H9 (cell line): ENCODE results near the gene AIG1. TPM values are rescaled to one million over a fixed set of nuclear protein-coding genes. Genes with fewer than 3 reads are reported as not detected.

ENCODE experiments used
- DNase-seq: peaks from one replicate; pipeline ENCODE4 v3.0.0-alpha.2; 2017
- H2AFZ ChIP-seq: one replicate; pipeline ENCODE4 v1.6.1; 2013; ENCODE audit warnings: mild to moderate bottlenecking, low read length, control low read depth, moderate library complexity
- H2AK5ac ChIP-seq: 2 replicates; pipeline ENCODE4 v1.6.1; 2013; ENCODE audit warnings: low read length, control low read depth, mixed read lengths; ENCODE audit not compliant: insufficient read length
- H2BK120ac ChIP-seq: one replicate; pipeline ENCODE4 v1.6.1; 2013; ENCODE audit warnings: low read depth, mild to moderate bottlenecking, low read length, control low read depth, inconsistent platforms; ENCODE audit not compliant: poor library complexity, severe bottlenecking
- H2BK12ac ChIP-seq: 2 replicates; pipeline ENCODE4 v1.6.1; 2013; ENCODE audit warnings: low read length, control low read depth, mixed read lengths, low read depth; ENCODE audit not compliant: insufficient read length
- H2BK15ac ChIP-seq: 2 replicates; pipeline ENCODE4 v1.6.1; 2013; ENCODE audit warnings: low read depth, low read length, control low read depth
- H2BK20ac ChIP-seq: one replicate; pipeline ENCODE4 v1.6.1; 2013; ENCODE audit warnings: low read depth, mild to moderate bottlenecking, low read length, control low read depth, inconsistent platforms; ENCODE audit not compliant: poor library complexity, severe bottlenecking
- H2BK5ac ChIP-seq: 2 replicates; pipeline ENCODE4 v1.6.1; 2013; ENCODE audit warnings: low read length, control low read depth, mixed read lengths; ENCODE audit not compliant: insufficient read length
- H3K14ac ChIP-seq: 2 replicates; pipeline ENCODE4 v1.6.1; 2013; ENCODE audit warnings: low read length, control low read depth; ENCODE audit not compliant: insufficient read depth
- H3K18ac ChIP-seq: 2 replicates; pipeline ENCODE4 v1.6.1; 2013; ENCODE audit warnings: low read depth, mild to moderate bottlenecking, mixed read lengths, low read length, control low read depth; ENCODE audit not compliant: insufficient read length
- H3K23ac ChIP-seq: 2 replicates; pipeline ENCODE4 v1.6.1; 2013; ENCODE audit warnings: low read length, control low read depth, mixed read lengths, low read depth; ENCODE audit not compliant: insufficient read length
- H3K23me2 ChIP-seq: 2 replicates; pipeline ENCODE4 v1.6.1; 2013; ENCODE audit warnings: low read depth, mild to moderate bottlenecking, mixed read lengths, low read length, control low read depth; ENCODE audit not compliant: insufficient read length, poor library complexity, severe bottlenecking
- H3K27ac ChIP-seq: 2 replicates; pipeline ENCODE4 v1.5.1; 2013; ENCODE audit warnings: low read length, control low read depth, mixed read lengths, low read depth; ENCODE audit not compliant: insufficient read length
- H3K27me3 ChIP-seq: 2 replicates; pipeline ENCODE4 v1.6.1; 2013; ENCODE audit warnings: low read length, control low read depth, inconsistent platforms; ENCODE audit not compliant: insufficient read depth
- H3K4ac ChIP-seq: 2 replicates; pipeline ENCODE4 v1.6.1; 2013; ENCODE audit warnings: low read depth, mild to moderate bottlenecking, control low read depth, inconsistent platforms, low read length, moderate library complexity
- H3K4me1 ChIP-seq: 2 replicates; pipeline ENCODE4 v1.6.1; 2013; ENCODE audit warnings: low read length, control low read depth, inconsistent platforms; ENCODE audit not compliant: insufficient read depth
- H3K4me2 ChIP-seq: 2 replicates; pipeline ENCODE4 v1.6.1; 2013; ENCODE audit warnings: low read length, control low read depth, mixed read lengths; ENCODE audit not compliant: insufficient read length, insufficient read depth
- H3K56ac ChIP-seq: 2 replicates; pipeline ENCODE4 v1.6.1; 2013; ENCODE audit warnings: low read depth, mild to moderate bottlenecking, mixed read lengths, low read length, control low read depth; ENCODE audit not compliant: insufficient read length
- H3K79me1 ChIP-seq: 2 replicates; pipeline ENCODE4 v1.6.1; 2013; ENCODE audit warnings: low read depth, mild to moderate bottlenecking, moderate library complexity, low read length, control low read depth, inconsistent platforms; ENCODE audit not compliant: insufficient read depth, poor library complexity, severe bottlenecking
- H3K79me2 ChIP-seq: 2 replicates; pipeline ENCODE4 v1.6.1; 2013; ENCODE audit warnings: low read length, control low read depth, inconsistent platforms; ENCODE audit not compliant: insufficient read depth
- H3K9ac ChIP-seq: 2 replicates; pipeline ENCODE4 v1.6.1; 2013; ENCODE audit warnings: low read length, control low read depth, mixed read lengths; ENCODE audit not compliant: insufficient read length; ENCODE audit errors: extremely low read depth
- H3K9me3 ChIP-seq: one replicate; pipeline ENCODE4 v1.6.1; 2013; ENCODE audit warnings: low read depth, low read length, inconsistent platforms; ENCODE audit not compliant: control insufficient read depth
- H3T11ph ChIP-seq: one replicate; pipeline ENCODE4 v1.6.1; 2013; ENCODE audit warnings: mild to moderate bottlenecking, low read length, control low read depth, inconsistent platforms
- H4K20me1 ChIP-seq: one replicate; pipeline ENCODE4 v1.6.1; 2013; ENCODE audit not compliant: control insufficient read depth, insufficient read length, insufficient read depth
- H4K5ac ChIP-seq: 2 replicates; pipeline ENCODE4 v1.6.1; 2013; ENCODE audit warnings: low read depth, mild to moderate bottlenecking, mixed read lengths, low read length, control low read depth; ENCODE audit not compliant: insufficient read length
- H4K8ac ChIP-seq: replicated peaks from 2 replicates; pipeline ENCODE4 v1.6.1; 2013; ENCODE audit warnings: low read length, control low read depth, mixed read lengths, low read depth; ENCODE audit not compliant: insufficient read length
- H4K91ac ChIP-seq: 2 replicates; pipeline ENCODE4 v1.6.1; 2013; ENCODE audit warnings: low read depth, mild to moderate bottlenecking, moderate library complexity, mixed read lengths, low read length, control low read depth; ENCODE audit not compliant: insufficient read length
- H3K27ac Mint-ChIP-seq, 3 experiments: 2 replicates in 2 of 3; 3 replicates in 1 of 3; pipeline ENCODE4 v1.8.0; 2020 to 2021; ENCODE audit warnings: mixed read lengths in 3 of 3, mild to moderate bottlenecking in 1 of 3, moderate library complexity in 1 of 3
- H3K27me3 Mint-ChIP-seq: 2 replicates; pipeline ENCODE4 v1.8.0; 2021; ENCODE audit warnings: low read depth, mild to moderate bottlenecking, moderate library complexity, mixed read lengths
- H3K36me3 Mint-ChIP-seq, 3 experiments: 2 replicates in 2 of 3; 3 replicates in 1 of 3; pipeline ENCODE4 v1.8.0; 2020 to 2021; ENCODE audit warnings: low read depth in 3 of 3, mixed read lengths in 3 of 3; ENCODE audit not compliant: insufficient read depth in 1 of 3
- H3K4me1 Mint-ChIP-seq, 2 experiments: 2 replicates each; pipeline ENCODE4 v1.8.0; 2020; ENCODE audit warnings: mixed read lengths in 2 of 2
- H3K4me3 Mint-ChIP-seq, 2 experiments: 2 replicates in 1 of 2; 3 replicates in 1 of 2; pipeline ENCODE4 v1.8.0; 2020 to 2021; ENCODE audit warnings: mild to moderate bottlenecking in 2 of 2, mixed read lengths in 2 of 2, moderate library complexity in 1 of 2
- H3K9me3 Mint-ChIP-seq, 2 experiments: 2 replicates in 1 of 2; 3 replicates in 1 of 2; pipeline ENCODE4 v1.8.0; 2020; ENCODE audit warnings: mild to moderate bottlenecking in 2 of 2, mixed read lengths in 2 of 2, moderate library complexity in 1 of 2
- WGBS: extraction: QIAGEN DNeasy Blood & Tissue Kit; methylation state at CpG from one replicate; pipeline ENCODE4 v1.1.7; 2013; ENCODE audit warnings: missing lambda C conversion rate, low lambda C conversion rate, mixed read lengths; ENCODE audit not compliant: insufficient read length; ENCODE audit errors: extremely low coverage; 5-methylcytosine and 5-hydroxymethylcytosine counted together
- total RNA-seq: library from RNA; stranded (reverse); gene quantifications from 2 replicates; pipeline ENCODE4 v1.2.1, GENCODE V29; 2021
- TF ChIP-seq, protein P1 (sequence below): fragments of 200-600 bp; sonication (generic); conservative IDR thresholded peaks from 3 replicates; pipeline ENCODE4 v1.8.0; 2021; ENCODE audit warnings: antibody characterized with exemption, mild to moderate bottlenecking

AIG1 gene
- total RNA-seq, 1 experiment from 2014 or later, result 44.6 TPM

DNA sequence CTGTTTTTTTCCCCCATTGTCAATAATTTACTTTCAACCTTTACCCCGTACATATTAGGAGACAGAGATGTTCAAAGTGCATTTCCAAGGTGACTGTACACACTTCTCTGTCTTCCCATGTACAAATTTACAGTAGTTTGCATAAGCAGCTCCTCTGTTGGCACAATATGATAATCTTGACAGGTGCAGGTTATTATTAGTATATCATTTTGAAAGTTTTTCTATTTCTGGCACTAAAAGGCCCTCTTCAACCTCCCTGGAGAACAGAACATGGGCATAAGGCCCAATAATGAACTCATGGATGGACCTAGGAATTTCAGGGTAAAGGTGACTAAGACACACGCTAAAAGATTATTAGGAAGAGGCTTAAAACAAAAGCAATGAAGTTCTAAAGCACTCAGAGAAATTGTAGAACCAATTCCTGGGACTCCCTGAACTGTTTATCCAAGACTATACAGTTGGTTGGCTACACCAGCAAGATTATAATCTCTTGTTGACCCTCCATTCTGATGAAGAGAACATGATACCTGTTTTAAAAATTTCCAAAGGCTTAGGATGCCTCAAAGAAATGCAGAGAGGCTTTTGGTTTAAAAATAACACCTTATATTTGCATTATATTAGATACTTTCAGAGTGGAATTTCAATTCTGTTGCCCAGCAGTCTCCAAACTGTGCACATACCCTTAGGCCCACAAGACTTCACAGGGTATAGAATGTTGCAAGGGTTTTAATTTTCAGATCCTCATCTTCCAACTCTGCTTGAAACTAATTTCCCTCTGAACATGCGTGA lies 1.1 kb downstream of the AIG1 start:
- Histone ChIP-seq H2AFZ (no peak overlapping the region), H3K79me2 (no peaks in the 10 kb centered on the region), H3K14ac (no peak overlapping the region), H3K23me2 (peaks cover 5% of the 10 kb centered on the region), H3K4ac (no peak overlapping the region), H2BK5ac (no peak overlapping the region), H2BK20ac (no peak overlapping the region), H3T11ph (no peak overlapping the region), H3K4me2 (peak overlapping the region; percentile 60), H2BK12ac (no peak overlapping the region), H4K8ac (no peak overlapping the region), H3K27me3 (no peaks in the 10 kb centered on the region), H3K4me1 (peaks cover 14% of the 10 kb centered on the region), H3K18ac (no peak overlapping the region), H4K91ac (no peak overlapping the region), H3K9ac (peak overlapping the region; percentile 87), H4K20me1 (no peaks in the 10 kb centered on the region), H3K56ac (no peak overlapping the region), H2BK15ac (no peak overlapping the region), H3K79me1 (no peaks in the 10 kb centered on the region), H3K27ac (peak overlapping the region; percentile 37), H4K5ac (no peak overlapping the region), H3K9me3 (no peaks in the 10 kb centered on the region), H2AK5ac (no peak overlapping the region), H3K23ac (no peak overlapping the region), H2BK120ac (no peak overlapping the region)
- no peak for DNase-seq
- Mint-ChIP-seq H3K27me3 (no peaks in the 10 kb centered on the region), H3K9me3 (no peaks in the 10 kb centered on the region; a peak in 1 of 5 replicates), H3K27ac (peak overlapping the region in 2 of 3 experiments; percentile 84 to 97; a peak in 5 of 7 replicates), H3K36me3 (peaks cover 4 to 20% (median 10%) of the 10 kb centered on the region in 3 experiments; a peak in 6 of 7 replicates), H3K4me3 (peak overlapping the region; percentile 93 to 95), H3K4me1 (peaks cover 50 to 51% of the 10 kb centered on the region in 2 experiments)
- WGBS, result no CpG with 5 or more reads among the region's 3 CpGs
- TF ChIP-seq, protein P1, sequence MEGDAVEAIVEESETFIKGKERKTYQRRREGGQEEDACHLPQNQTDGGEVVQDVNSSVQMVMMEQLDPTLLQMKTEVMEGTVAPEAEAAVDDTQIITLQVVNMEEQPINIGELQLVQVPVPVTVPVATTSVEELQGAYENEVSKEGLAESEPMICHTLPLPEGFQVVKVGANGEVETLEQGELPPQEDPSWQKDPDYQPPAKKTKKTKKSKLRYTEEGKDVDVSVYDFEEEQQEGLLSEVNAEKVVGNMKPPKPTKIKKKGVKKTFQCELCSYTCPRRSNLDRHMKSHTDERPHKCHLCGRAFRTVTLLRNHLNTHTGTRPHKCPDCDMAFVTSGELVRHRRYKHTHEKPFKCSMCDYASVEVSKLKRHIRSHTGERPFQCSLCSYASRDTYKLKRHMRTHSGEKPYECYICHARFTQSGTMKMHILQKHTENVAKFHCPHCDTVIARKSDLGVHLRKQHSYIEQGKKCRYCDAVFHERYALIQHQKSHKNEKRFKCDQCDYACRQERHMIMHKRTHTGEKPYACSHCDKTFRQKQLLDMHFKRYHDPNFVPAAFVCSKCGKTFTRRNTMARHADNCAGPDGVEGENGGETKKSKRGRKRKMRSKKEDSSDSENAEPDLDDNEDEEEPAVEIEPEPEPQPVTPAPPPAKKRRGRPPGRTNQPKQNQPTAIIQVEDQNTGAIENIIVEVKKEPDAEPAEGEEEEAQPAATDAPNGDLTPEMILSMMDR, result no peak
